ENCODE results near the gene SLC39A6.

The SLC39A6 gene

DNA sequence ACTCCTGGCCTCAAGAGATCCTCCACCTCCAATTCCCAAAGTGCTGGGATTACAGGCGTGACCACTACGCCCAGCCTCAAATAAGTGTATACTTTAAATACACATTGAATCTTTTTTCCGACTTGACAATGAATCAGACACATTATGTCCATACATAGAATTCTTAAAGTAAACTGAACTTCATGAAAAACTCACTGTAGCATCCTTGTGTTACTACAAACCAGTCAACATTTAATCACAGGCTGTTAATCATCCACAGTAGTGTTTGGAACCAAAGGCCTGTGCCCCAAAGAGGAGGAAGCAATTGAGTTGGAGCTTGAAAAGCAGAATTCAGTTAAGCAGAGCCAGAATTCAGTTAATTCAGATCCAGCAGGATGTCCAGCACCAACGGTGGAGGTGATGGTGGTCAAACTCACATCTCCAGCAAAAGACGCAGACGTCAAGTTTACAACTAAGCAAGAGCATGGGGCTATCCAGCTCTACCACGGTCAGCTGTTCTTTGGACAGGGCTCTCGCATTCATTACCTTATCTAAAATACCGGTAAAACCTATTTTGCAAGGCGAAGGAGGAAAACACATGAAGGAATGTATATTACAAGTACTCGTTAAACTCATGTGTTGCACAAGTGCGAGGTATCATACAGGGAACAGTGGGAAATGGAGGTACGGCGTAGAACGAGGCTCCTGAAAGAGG, 1.2 kb downstream of the SLC39A6 start (continued):
- TF ChIP-seq, protein P1, sequence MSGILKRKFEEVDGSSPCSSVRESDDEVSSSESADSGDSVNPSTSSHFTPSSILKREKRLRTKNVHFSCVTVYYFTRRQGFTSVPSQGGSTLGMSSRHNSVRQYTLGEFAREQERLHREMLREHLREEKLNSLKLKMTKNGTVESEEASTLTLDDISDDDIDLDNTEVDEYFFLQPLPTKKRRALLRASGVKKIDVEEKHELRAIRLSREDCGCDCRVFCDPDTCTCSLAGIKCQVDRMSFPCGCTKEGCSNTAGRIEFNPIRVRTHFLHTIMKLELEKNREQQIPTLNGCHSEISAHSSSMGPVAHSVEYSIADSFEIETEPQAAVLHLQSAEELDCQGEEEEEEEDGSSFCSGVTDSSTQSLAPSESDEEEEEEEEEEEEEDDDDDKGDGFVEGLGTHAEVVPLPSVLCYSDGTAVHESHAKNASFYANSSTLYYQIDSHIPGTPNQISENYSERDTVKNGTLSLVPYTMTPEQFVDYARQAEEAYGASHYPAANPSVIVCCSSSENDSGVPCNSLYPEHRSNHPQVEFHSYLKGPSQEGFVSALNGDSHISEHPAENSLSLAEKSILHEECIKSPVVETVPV (CRISPR knock-in tag; IDR thresholded peaks at IDR 0.05): no peak
- TF ChIP-seq ZC3H10 (CRISPR knock-in tag; IDR thresholded peaks at IDR 0.05) (no peak), ARNTL (CRISPR knock-in tag; IDR thresholded peaks at IDR 0.05; ENCODE audit: borderline replicate concordance, low read depth) (no peak), PPARA (CRISPR knock-in tag; IDR thresholded peaks at IDR 0.05; ENCODE audit: borderline replicate concordance) (no peak), ZNF565 (CRISPR knock-in tag; conservative IDR thresholded peaks at IDR 0.05; ENCODE audit: low read depth) (no peak), OSR1 (CRISPR knock-in tag; IDR thresholded peaks at IDR 0.05) (no peak), ISL1 (CRISPR knock-in tag; IDR thresholded peaks at IDR 0.05) (no peak), TCF4 (CRISPR knock-in tag; IDR thresholded peaks at IDR 0.05; ENCODE audit: borderline replicate concordance) (no peak), CSDC2 (CRISPR knock-in tag; IDR thresholded peaks at IDR 0.05) (no peak)
- TF ChIP-seq, protein P2, sequence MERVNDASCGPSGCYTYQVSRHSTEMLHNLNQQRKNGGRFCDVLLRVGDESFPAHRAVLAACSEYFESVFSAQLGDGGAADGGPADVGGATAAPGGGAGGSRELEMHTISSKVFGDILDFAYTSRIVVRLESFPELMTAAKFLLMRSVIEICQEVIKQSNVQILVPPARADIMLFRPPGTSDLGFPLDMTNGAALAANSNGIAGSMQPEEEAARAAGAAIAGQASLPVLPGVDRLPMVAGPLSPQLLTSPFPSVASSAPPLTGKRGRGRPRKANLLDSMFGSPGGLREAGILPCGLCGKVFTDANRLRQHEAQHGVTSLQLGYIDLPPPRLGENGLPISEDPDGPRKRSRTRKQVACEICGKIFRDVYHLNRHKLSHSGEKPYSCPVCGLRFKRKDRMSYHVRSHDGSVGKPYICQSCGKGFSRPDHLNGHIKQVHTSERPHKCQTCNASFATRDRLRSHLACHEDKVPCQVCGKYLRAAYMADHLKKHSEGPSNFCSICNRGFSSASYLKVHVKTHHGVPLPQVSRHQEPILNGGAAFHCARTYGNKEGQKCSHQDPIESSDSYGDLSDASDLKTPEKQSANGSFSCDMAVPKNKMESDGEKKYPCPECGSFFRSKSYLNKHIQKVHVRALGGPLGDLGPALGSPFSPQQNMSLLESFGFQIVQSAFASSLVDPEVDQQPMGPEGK (CRISPR knock-in tag; IDR thresholded peaks at IDR 0.05; ENCODE audit: borderline replicate concordance): no peak

DNA sequence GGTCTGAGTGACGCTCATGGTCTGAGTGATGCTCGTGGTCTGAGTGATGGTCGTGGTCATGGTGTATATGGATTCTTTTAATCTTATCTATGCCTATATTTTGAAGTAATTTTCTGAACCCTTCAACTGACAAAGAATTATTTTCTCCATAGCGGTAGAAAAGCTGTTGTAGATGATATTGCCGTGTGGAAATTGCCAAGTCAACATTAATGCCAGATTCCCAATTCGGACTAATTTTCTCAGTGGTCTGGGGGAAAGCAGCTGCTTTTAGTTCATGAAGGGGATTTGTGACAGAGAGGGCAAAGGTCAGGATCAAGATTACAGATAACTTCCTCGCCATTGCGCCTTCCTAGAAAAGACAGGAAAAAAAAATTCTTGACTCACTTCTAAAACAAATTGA, 2.5 kb downstream of the SLC39A6 start:
- TF ChIP-seq GLIS3 (CRISPR knock-in tag; IDR thresholded peaks at IDR 0.05) (no peak), PPARA (CRISPR knock-in tag; IDR thresholded peaks at IDR 0.05; ENCODE audit: borderline replicate concordance) (no peak), ZFP30 (CRISPR knock-in tag; IDR thresholded peaks at IDR 0.05) (no peak), CSDC2 (CRISPR knock-in tag; IDR thresholded peaks at IDR 0.05) (no peak), TOX (CRISPR knock-in tag; IDR thresholded peaks at IDR 0.05; ENCODE audit: borderline replicate concordance) (no peak), ZFP3 (CRISPR knock-in tag; IDR thresholded peaks at IDR 0.05) (no peak), ZNF8 (CRISPR knock-in tag; IDR thresholded peaks at IDR 0.05) (no peak), ZC3H10 (CRISPR knock-in tag; IDR thresholded peaks at IDR 0.05) (no peak), ZNF565 (CRISPR knock-in tag; conservative IDR thresholded peaks at IDR 0.05; ENCODE audit: low read depth) (no peak)
- TF ChIP-seq, protein P3, sequence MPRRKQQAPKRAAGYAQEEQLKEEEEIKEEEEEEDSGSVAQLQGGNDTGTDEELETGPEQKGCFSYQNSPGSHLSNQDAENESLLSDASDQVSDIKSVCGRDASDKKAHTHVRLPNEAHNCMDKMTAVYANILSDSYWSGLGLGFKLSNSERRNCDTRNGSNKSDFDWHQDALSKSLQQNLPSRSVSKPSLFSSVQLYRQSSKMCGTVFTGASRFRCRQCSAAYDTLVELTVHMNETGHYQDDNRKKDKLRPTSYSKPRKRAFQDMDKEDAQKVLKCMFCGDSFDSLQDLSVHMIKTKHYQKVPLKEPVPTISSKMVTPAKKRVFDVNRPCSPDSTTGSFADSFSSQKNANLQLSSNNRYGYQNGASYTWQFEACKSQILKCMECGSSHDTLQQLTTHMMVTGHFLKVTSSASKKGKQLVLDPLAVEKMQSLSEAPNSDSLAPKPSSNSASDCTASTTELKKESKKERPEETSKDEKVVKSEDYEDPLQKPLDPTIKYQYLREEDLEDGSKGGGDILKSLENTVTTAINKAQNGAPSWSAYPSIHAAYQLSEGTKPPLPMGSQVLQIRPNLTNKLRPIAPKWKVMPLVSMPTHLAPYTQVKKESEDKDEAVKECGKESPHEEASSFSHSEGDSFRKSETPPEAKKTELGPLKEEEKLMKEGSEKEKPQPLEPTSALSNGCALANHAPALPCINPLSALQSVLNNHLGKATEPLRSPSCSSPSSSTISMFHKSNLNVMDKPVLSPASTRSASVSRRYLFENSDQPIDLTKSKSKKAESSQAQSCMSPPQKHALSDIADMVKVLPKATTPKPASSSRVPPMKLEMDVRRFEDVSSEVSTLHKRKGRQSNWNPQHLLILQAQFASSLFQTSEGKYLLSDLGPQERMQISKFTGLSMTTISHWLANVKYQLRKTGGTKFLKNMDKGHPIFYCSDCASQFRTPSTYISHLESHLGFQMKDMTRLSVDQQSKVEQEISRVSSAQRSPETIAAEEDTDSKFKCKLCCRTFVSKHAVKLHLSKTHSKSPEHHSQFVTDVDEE (CRISPR knock-in tag; IDR thresholded peaks at IDR 0.05): no peak
- TF ChIP-seq, protein P2 (CRISPR knock-in tag; IDR thresholded peaks at IDR 0.05; ENCODE audit: borderline replicate concordance): no peak
- TF ChIP-seq, protein P1 (CRISPR knock-in tag; IDR thresholded peaks at IDR 0.05): no peak
- TF ChIP-seq, protein P4, sequence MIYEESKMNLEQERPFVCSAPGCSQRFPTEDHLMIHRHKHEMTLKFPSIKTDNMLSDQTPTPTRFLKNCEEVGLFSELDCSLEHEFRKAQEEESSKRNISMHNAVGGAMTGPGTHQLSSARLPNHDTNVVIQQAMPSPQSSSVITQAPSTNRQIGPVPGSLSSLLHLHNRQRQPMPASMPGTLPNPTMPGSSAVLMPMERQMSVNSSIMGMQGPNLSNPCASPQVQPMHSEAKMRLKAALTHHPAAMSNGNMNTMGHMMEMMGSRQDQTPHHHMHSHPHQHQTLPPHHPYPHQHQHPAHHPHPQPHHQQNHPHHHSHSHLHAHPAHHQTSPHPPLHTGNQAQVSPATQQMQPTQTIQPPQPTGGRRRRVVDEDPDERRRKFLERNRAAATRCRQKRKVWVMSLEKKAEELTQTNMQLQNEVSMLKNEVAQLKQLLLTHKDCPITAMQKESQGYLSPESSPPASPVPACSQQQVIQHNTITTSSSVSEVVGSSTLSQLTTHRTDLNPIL (CRISPR knock-in tag; IDR thresholded peaks at IDR 0.05; ENCODE audit: low read depth): no peak
- TF ChIP-seq, protein P5, sequence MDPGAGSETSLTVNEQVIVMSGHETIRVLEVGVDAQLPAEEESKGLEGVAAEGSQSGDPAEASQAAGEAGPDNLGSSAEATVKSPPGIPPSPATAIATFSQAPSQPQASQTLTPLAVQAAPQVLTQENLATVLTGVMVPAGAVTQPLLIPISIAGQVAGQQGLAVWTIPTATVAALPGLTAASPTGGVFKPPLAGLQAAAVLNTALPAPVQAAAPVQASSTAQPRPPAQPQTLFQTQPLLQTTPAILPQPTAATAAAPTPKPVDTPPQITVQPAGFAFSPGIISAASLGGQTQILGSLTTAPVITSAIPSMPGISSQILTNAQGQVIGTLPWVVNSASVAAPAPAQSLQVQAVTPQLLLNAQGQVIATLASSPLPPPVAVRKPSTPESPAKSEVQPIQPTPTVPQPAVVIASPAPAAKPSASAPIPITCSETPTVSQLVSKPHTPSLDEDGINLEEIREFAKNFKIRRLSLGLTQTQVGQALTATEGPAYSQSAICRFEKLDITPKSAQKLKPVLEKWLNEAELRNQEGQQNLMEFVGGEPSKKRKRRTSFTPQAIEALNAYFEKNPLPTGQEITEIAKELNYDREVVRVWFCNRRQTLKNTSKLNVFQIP (CRISPR knock-in tag; IDR thresholded peaks at IDR 0.05; ENCODE audit: borderline replicate concordance, low read depth): no peak
- ATAC-seq: no peak
